HCT116 (cell line): ENCODE data around the gene EDEM3. TPM values are rescaled to one million over a fixed set of nuclear protein-coding genes. Genes with fewer than 3 reads are reported as not detected.

Experiments used
- ATAC-seq: fragments of 200-7000 bp; cut with Tn5 transposase; 2 replicates; pipeline ENCODE4 v1.9.1; 2020; ENCODE audit warnings: mild to moderate bottlenecking, moderate library complexity
- BruUV-seq: library from RNA; stranded (reverse); fragments of 400-500 nt; replicated peaks from 2 replicates; lab custom pipeline; 2021; lab: Mats Ljungman, UMichigan
- CTCF ChIA-PET: fragments of 300-600 bp; sonication (Branson Sonifier 250); formaldehyde crosslinking; loops from one replicate; lab custom pipeline; 2021; ENCODE audit warnings: antibody characterized with exemption; lab: Charles Lee
- POLR2A ChIA-PET: fragments of 300-600, 350-600 bp; sonication (Branson Sonifier 250); formaldehyde crosslinking; loops from one replicate; lab custom pipeline; 2021; ENCODE audit warnings: antibody characterized with exemption; lab: Charles Lee
- RAD21 ChIA-PET, 2 experiments: fragments of 300-600 bp; sonication (Branson Sonifier 250); formaldehyde crosslinking; loops; one replicate each; lab custom pipeline; 2023; ENCODE audit warnings: low total read pairs in 2 of 2; ENCODE audit not compliant: uncharacterized antibody in 2 of 2, unreplicated experiment in 2 of 2, low non-redundant PET in 1 of 2; lab: Charles Lee
- DNase-seq: peaks from one replicate; pipeline ENCODE4 v3.0.0-alpha.2; 2010; ENCODE audit warnings: low read depth, low spot score
- H2AFZ ChIP-seq: fragments of 200-600 bp; shearing (Covaris generic), sonication (generic); 2 replicates; pipeline ENCODE4 v1.6.1; 2017; ENCODE audit warnings: low read depth, mixed run types, mixed read lengths, antibody characterized with exemption, low read length; ENCODE audit not compliant: poor library complexity, severe bottlenecking
- H3K27ac ChIP-seq: 2 replicates; pipeline ENCODE4 v1.5.1; 2012; ENCODE audit warnings: low read depth, low read length
- H3K27me3 ChIP-seq: fragments of 200-600 bp; sonication (generic); 2 replicates; pipeline ENCODE4 v1.6.1; 2016; ENCODE audit warnings: mixed run types, low read length, mixed read lengths; ENCODE audit not compliant: insufficient read depth
- H3K36me3 ChIP-seq, 2 experiments: fragments of 200-500 bp in 1 of 2; fragments of 200-600 bp in 1 of 2; sonication (Bioruptor generic) in 1 of 2; sonication (generic) in 1 of 2; 2 replicates each; pipeline versions ENCODE4 v1.5.1 to v1.6.1; 2014 to 2016; ENCODE audit warnings: low read length in 2 of 2, inconsistent platforms in 1 of 2, mixed read lengths in 1 of 2, mixed run types in 1 of 2; ENCODE audit not compliant: insufficient read depth in 2 of 2, control insufficient read depth in 1 of 2
- H3K4me1 ChIP-seq, 2 experiments: fragments of 200-600 bp in 1 of 2; sonication (generic) in 1 of 2; 2 replicates each; pipeline versions ENCODE4 v1.5.1 to v1.6.1; 2012 to 2017; ENCODE audit warnings: low read length in 2 of 2, inconsistent platforms in 1 of 2, mild to moderate bottlenecking in 1 of 2, mixed read lengths in 1 of 2, mixed run types in 1 of 2, moderate library complexity in 1 of 2; ENCODE audit not compliant: insufficient read depth in 2 of 2, control insufficient read depth in 1 of 2
- H3K4me2 ChIP-seq: fragments of 200-600 bp; sonication (generic); 2 replicates; pipeline ENCODE4 v1.6.1; 2017; ENCODE audit warnings: mixed run types, low read length, mixed read lengths
- H3K4me3 ChIP-seq, 2 experiments: fragments of 200-600 bp in 1 of 2; sonication (generic) in 1 of 2; replicated peaks in 1 of 2; 2 replicates each; pipeline ENCODE4 v1.5.1; 2011 to 2016; ENCODE audit warnings: low read length in 2 of 2, control low read depth in 1 of 2, low read depth in 1 of 2, mild to moderate bottlenecking in 1 of 2, mixed read lengths in 1 of 2, mixed run types in 1 of 2
- H3K79me2 ChIP-seq: fragments of 200-600 bp; sonication (generic); 2 replicates; pipeline ENCODE4 v1.6.1; 2017; ENCODE audit warnings: mild to moderate bottlenecking, mixed run types, low read length, moderate library complexity, mixed read lengths; ENCODE audit not compliant: insufficient read depth
- H3K9ac ChIP-seq: fragments of 200-600 bp; sonication (generic); 2 replicates; pipeline ENCODE4 v1.6.1; 2016; ENCODE audit warnings: low read length, mixed read lengths
- H3K9me2 ChIP-seq: fragments of 200-600 bp; sonication (generic), shearing (Covaris generic); 2 replicates; pipeline ENCODE4 v1.6.1; 2017; ENCODE audit warnings: mixed run types, mild to moderate bottlenecking, moderate library complexity; ENCODE audit not compliant: insufficient read depth
- H3K9me3 ChIP-seq, 2 experiments: fragments of 200-500 bp in 1 of 2; fragments of 200-600 bp in 1 of 2; sonication (Bioruptor generic) in 1 of 2; sonication (generic) in 1 of 2; 2 replicates each; pipeline ENCODE4 v1.6.1; 2014 to 2017; ENCODE audit warnings: low read length in 2 of 2, mixed read lengths in 2 of 2, inconsistent platforms in 1 of 2, low read depth in 1 of 2, mild to moderate bottlenecking in 1 of 2, mixed run types in 1 of 2, moderate library complexity in 1 of 2; ENCODE audit not compliant: control insufficient read depth in 1 of 2, insufficient read depth in 1 of 2
- H4K20me1 ChIP-seq: fragments of 200-600 bp; sonication (generic), shearing (Covaris generic); 2 replicates; pipeline ENCODE4 v1.6.1; 2017; ENCODE audit warnings: mixed run types, mild to moderate bottlenecking, moderate library complexity; ENCODE audit not compliant: insufficient read depth
- CBX3 ChIP-seq: IDR thresholded peaks from 2 replicates; pipeline ENCODE4 v1.6.1; 2012; ENCODE audit warnings: low read depth
- EGR1 ChIP-seq: IDR thresholded peaks from 2 replicates; pipeline ENCODE4 v1.6.1; 2012; ENCODE audit warnings: low read depth
- ELF1 ChIP-seq: IDR thresholded peaks from 2 replicates; pipeline ENCODE4 v1.6.1; 2012; ENCODE audit warnings: low read depth, borderline replicate concordance
- FOSL1 ChIP-seq: IDR thresholded peaks from 2 replicates; pipeline ENCODE4 v1.6.1; 2012; ENCODE audit warnings: low read depth
- MAX ChIP-seq: IDR thresholded peaks from 2 replicates; pipeline ENCODE4 v1.6.1; 2012
- RAD21 ChIP-seq: IDR thresholded peaks from 2 replicates; pipeline ENCODE4 v1.6.1; 2012; ENCODE audit warnings: low read depth, mild to moderate bottlenecking
- SIN3A ChIP-seq: IDR thresholded peaks from 2 replicates; pipeline ENCODE4 v1.6.1; 2012; ENCODE audit warnings: low read depth
- SRF ChIP-seq: IDR thresholded peaks from 2 replicates; pipeline ENCODE4 v1.6.1; 2012; ENCODE audit warnings: low read depth
- intact Hi-C: fragments of 100-400 bp; cut with micrococcal nuclease; formaldehyde crosslinking; loops from 2 replicates; pipeline ENCODE4 v1.10.0; 2022
- total RNA-seq: library from RNA; stranded (reverse); gene quantifications from one replicate; pipeline ENCODE4 v1.2.1, GENCODE V29; 2021; ENCODE audit not compliant: unreplicated experiment

EDEM3 gene
- total RNA-seq, 1 experiment from 2014 or later = 14.9 TPM

- DNase-seq = no peak
- Histone ChIP-seq H4K20me1 (no peaks in the 10 kb centered on the region), H2AFZ (no peak overlapping the region), H3K36me3 (no peaks in the 10 kb centered on the region), H3K27ac (no peak overlapping the region), H3K9me3 (no peaks in the 10 kb centered on the region; a peak in 1 of 4 replicates), H3K79me2 (no peaks in the 10 kb centered on the region), H3K9me2 (no peaks in the 10 kb centered on the region), H3K4me3 (no peak overlapping the region), H3K4me2 (no peak overlapping the region), H3K27me3 (no peaks in the 10 kb centered on the region), H3K9ac (no peak overlapping the region), H3K4me1 (peaks cover 12 to 28% of the 10 kb centered on the region in 2 experiments)
- ChIA-PET CTCF (no interaction called here), POLR2A (no interaction called here), RAD21 (no interaction called here)
- BruUV-seq = no TSS peak
- intact Hi-C loops = no loop called here
- ATAC-seq = no peak
- TF ChIP-seq MAX = no peak
- no peak for TF ChIP-seq CBX3
- TF ChIP-seq SRF = no peak
- TF ChIP-seq SIN3A = no peak
Observed at GRCh38 chr1:184789884-184790283, 35.2 kb upstream of the EDEM3 start.

- DNase-seq (no peak), ATAC-seq (no peak)
- H3K79me2 ChIP-seq = no peaks in the 10 kb centered on the region
- H3K27ac ChIP-seq = no peak overlapping the region
- H3K4me3 ChIP-seq = no peak overlapping the region
- intact Hi-C loops = no loop called here
- no peak overlapping the region for H3K4me2 ChIP-seq
- ChIA-PET POLR2A (no interaction called here), CTCF (interaction anchor here (0.9 kb wide), 1 partner anchor 75 kb away, joined by 3 read pairs; no protein-coding TSS in a partner anchor), RAD21 (no interaction called here)
- no peaks in the 10 kb centered on the region; a peak in 1 of 4 replicates for H3K9me3 ChIP-seq
- H4K20me1 ChIP-seq = no peaks in the 10 kb centered on the region
- no TSS peak for BruUV-seq
- no peaks in the 10 kb centered on the region for H3K36me3 ChIP-seq
- no peak overlapping the region for H3K9ac ChIP-seq
- H3K27me3 ChIP-seq = no peaks in the 10 kb centered on the region
- H3K4me1 ChIP-seq = peaks cover 12 to 28% of the 10 kb centered on the region in 2 experiments
- TF ChIP-seq RAD21 (no peak), FOSL1 (no peak), CBX3 (no peak), ELF1 (no peak), EGR1 (no peak)
- no peak overlapping the region for H2AFZ ChIP-seq
- H3K9me2 ChIP-seq = no peaks in the 10 kb centered on the region
Observed at GRCh38 chr1:184788970-184789369, 34.3 kb upstream of the EDEM3 start.
